Activated CD4-positive, CD25-positive, alpha-beta regulatory T cell treated with anti-CD3 and anti-CD28 coated beads, Interleukin-2, amount 50 U/mL, for 16 hours (primary cell): ENCODE measurements around the gene ATAD5.
"Not testable (repeated sequence)": the region's sequence is repeated elsewhere in the genome, so short reads cannot be mapped to it uniquely, and the experiment has no call there.

Source experiments
- DNase-seq: peaks from one replicate; pipeline ENCODE4 v3.0.0-alpha.2; 2020; ENCODE audit warnings: low read depth, low spot score

Gene ATAD5

GRCh38 chr17:30831663-30832437, at the start of gene ATAD5:
Gene ATAD5 (plus strand): TSS chr17:30831966. CDS start chr17:30832348, 382 bp downstream.
- peak; percentile 73 for DNase-seq

- no peak for DNase-seq
Measured at GRCh38 chr17:30782206-30782605, 49.6 kb upstream of the ATAD5 start.

- no peak for DNase-seq
Measured at GRCh38 chr17:30788918-30789317, 42.8 kb upstream of the ATAD5 start.

GRCh38 chr17:30790279-30790678, 41.5 kb upstream of the ATAD5 start:
- no peak for DNase-seq

- DNase-seq, result no peak
Measured at GRCh38 chr17:30793282-30793977, 38.3 kb upstream of the ATAD5 start.

- DNase-seq, result no peak
Measured at GRCh38 chr17:30794372-30794771, 37.4 kb upstream of the ATAD5 start.

GRCh38 chr17:30796016-30796415, 35.8 kb upstream of the ATAD5 start:
- DNase-seq, result no peak

GRCh38 chr17:30801671-30802070, 30.1 kb upstream of the ATAD5 start:
- DNase-seq, result no peak

GRCh38 chr17:30805944-30806456, 25.8 kb upstream of the ATAD5 start:
- DNase-seq, result no peak

- DNase-seq, result no peak
Measured at GRCh38 chr17:30807896-30808295, 23.9 kb upstream of the ATAD5 start.

- no peak for DNase-seq
Measured at GRCh38 chr17:30808785-30809286, 22.9 kb upstream of the ATAD5 start.

- no peak for DNase-seq
Measured at GRCh38 chr17:30809867-30810266, 21.9 kb upstream of the ATAD5 start.

- no peak for DNase-seq
Measured at GRCh38 chr17:30812218-30813177, 19.3 kb upstream of the ATAD5 start.

- DNase-seq, result not testable (repeated sequence)
Measured at GRCh38 chr17:30814236-30814635, 17.5 kb upstream of the ATAD5 start.

- not testable (repeated sequence) for DNase-seq
Measured at GRCh38 chr17:30814860-30815259, 16.9 kb upstream of the ATAD5 start.

- no peak for DNase-seq
Measured at GRCh38 chr17:30816165-30816564, 15.6 kb upstream of the ATAD5 start.

- no peak for DNase-seq
Measured at GRCh38 chr17:30819971-30820705, 11.6 kb upstream of the ATAD5 start.

GRCh38 chr17:30821871-30822723, 9.7 kb upstream of the ATAD5 start:
- DNase-seq, result no peak

- not testable (repeated sequence) for DNase-seq
Measured at GRCh38 chr17:30822919-30823318, 8.8 kb upstream of the ATAD5 start.

- no peak for DNase-seq
Measured at GRCh38 chr17:30823421-30823820, 8.3 kb upstream of the ATAD5 start.
